DMS153 treated with DMSO at 0.1 percent for 48 hours (cell line): ENCODE measurements around the gene ACTR8.

Source experiments
- DNase-seq: peaks from one replicate; lab custom pipeline; 2025; ENCODE audit not compliant: unreplicated experiment; lab: John Stamatoyannopoulos, UW

The ACTR8 gene

DNA sequence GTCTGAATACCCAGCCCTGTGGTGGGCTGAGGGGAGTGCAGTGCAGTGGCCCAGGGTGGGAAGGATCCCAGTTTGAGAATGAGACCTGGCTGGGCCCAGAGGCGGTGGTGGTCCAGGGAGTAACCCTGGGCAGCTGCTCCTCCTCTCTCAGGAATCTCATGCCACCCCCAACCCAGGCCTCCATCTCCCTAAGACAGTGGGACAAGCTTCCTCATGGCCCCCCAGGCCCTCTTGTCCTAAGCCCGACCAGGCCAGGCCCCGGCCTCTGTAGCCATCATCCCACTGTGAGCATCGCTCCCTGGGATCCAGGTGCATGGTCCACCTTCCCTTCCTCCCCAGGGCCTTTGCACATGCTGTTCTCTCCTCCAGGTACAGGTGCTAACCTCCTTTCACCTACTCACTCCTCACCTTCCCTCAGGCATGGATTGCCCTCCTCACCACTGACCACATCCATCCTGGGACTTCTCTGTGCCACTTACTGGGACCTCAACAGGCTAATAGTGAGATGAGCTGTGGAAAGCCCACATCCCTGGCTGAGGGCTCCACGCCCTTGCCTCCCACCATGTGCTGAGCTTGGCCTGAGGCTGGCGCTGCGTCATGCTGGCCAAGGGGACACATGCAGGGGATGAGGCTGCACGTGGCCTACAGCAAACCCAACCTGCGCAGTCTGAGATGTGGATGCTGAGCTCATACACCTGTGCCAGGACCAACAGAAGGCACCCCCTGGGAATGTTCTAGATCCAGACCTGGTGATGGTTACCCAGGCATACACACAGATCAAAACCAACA is 45.7 kb downstream of the ACTR8 start:
- no peak for DNase-seq

DNA sequence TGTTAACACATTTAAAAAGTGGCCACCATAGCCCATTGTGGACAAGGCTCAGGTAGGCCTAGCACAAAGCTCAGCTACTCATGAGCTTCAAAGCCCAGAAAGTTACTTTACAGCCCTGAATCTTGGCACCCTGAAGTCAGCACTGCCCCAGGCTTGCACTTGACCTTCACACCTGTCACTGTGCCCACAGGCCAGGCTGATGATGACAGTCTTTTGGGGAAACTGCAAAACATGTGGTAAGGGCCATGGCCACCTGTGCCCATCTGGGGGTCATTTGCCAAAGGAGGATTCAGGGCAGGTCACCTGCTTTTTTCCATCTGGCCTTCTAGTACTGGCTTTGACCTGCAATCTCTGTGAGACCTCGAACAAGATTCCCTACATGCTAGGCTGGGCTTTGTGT is 46.7 kb downstream of the ACTR8 start:
- DNase-seq: no peak

DNA sequence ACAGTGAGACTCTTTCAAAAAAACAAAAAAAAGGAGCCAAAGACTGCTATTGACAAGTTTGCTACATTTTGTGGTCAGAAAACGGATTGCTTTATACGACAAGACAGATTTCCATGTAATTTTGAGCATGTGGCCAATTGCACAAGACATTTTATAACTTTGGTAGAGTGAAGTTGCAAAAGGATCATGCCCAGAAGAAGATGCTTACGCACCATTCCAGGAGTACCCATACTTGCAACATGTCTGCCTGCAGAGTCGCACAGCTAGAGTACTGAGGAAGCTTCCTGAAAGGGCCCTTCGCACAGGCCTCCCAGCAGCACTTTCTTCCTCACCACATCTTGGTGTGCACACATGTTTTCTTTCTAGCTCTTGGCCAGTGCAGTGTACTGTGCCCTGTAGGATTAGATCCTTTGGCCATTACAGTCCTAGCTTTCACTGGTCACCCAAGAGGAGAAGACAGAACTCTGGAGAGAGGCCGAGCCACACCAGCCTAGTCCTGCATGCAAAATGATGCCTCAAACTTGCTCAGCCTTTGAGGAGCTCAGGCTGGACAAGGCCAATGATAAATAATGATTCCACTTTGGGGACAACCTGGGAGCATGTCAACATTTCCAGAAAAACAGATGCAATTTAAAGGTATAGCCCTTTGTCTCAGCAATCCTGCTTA is 47.4 kb downstream of the ACTR8 start:
- DNase-seq: no peak

DNA sequence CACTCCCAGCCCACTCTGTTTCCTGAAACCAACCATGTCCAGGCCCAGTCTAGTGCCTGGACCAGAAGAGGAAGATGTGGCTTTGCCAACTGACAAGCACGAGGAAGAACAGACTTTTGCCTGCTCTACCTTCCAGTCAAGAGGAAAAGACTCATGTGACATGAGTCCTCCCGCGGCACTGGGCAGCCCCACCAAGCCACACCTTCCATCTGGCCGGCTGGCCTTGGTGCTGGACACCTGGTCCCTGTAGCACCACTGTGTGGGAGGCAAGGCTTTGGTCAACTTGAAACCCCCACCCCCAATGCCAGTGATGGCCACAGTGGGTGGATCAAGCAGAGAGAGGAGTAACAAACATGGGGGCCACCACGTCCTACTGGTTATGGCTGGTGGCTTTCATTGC is 48.3 kb downstream of the ACTR8 start:
- DNase-seq: no peak

DNA sequence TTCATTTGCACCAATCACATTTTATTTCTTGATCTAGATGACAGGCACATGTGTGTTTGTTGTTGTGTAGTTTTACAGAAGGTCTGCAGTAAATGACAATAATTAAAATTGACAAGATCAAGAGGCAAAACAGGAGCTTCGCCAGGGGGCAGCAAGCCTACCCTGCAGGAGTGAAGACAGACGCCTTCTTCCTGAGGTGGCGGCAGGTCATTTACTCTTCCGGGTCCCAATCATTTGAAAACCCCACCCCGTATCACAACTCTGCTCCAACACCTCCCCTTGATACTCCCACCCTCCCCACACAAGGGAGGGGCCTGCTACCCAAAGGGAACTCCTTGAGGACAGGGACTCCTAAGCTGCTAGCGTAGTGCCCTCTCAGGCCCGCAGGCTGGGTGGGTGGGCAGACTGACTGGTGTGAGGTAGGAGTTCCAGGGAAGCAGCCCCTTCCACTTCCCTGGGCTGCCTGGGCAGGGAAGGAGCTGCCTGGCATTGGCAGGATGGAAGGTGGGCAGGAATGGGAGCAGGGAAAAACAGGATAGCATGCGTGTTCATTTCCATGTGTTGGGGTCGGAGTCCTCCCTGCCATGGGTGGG is 48.8 kb downstream of the ACTR8 start:
- DNase-seq: no peak

DNA sequence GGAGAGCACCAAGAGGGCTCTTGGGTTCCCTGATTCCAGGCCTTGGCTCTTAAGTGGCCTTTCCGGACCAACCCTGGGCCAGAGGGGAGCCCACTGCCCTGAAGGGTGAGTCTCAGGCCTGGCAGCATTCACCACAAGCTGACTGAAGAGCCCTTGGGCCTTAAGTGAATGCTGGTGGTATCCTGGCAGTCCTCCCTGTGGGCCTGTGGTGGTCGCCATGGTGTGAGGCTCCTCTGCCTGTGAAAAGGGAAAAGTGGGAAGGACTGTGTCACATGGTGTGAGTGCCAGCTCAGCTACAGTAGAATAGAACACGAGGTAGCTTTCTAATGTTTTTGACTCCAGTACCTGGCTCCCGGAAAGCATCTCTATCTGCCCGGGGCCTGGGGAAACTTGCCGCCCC is 51.0 kb downstream of the ACTR8 start:
- DNase-seq: no peak

DNA sequence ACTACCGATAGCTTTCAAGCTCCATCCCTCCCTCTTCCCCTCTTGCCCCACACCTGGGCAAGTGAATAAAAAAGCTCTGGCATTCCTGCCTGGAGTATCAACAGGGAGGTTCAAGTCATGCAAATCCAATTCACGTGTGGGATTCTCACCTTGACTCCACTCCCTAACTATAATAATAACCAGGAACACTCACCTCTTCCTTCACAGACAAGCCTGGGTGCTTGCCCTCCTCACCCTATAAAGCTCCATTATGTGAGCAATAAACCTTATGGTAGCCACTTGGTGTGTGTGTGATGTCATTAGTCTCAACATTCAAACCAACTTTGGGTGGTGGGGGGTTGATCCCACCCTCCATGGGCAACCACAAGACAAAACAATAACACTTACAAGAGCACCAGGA is 52.3 kb downstream of the ACTR8 start:
- DNase-seq: no peak

DNA sequence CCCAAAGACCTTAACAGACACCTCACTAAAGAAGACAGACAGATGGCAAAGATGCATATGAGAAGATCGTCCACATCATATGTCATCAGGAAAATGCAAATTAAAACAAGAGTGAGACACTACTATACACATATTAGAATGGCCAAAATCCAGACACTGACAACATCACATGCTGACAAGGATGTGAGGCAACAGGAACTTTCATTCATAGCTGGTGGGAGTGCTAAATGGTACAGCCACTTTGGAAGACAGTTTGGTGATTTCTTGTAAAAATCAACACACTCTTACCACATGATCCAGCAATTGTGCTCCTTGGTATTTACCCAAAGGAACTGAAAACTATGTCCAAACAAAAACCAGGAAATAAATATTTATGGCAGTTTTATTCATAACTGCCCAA is 53.4 kb downstream of the ACTR8 start:
- no peak for DNase-seq

DNA sequence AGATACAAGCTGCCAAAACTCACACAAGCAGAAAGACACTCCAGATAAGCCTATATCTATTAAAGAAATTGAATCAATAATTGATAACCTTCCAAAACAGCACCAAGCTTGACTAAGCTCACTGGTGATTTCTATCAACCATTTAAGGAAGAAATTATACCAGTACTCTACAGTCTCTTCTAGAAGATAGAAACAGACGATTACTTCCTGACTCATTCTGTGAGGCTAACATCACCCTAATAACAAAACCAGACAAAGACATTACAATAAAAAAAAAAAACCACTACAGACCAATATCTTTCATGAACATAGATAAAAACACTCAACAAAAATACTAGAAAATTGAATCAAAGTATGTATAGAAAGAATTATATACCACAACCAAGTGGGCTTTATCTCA is 55.9 kb downstream of the ACTR8 start:
- no peak for DNase-seq

DNA sequence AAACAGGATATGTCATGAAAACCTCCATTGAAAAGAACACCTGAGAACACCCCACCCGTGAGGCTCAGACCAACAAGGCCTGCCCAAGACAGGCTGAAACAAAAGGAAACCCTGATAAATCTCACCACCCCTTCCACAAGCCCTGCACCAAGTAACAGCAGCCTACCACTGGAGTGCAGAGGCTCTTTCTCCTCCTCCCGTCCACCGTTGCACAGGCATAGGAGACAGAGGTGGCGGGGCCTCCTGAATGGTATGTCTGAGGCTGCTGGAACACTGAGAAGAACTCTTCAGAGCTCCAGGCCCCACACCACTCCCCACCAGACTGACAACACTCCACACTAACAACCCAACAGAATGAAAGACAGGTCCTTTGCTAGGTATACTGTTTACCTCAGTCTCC is 57.2 kb downstream of the ACTR8 start:
- no peak for DNase-seq

DNA sequence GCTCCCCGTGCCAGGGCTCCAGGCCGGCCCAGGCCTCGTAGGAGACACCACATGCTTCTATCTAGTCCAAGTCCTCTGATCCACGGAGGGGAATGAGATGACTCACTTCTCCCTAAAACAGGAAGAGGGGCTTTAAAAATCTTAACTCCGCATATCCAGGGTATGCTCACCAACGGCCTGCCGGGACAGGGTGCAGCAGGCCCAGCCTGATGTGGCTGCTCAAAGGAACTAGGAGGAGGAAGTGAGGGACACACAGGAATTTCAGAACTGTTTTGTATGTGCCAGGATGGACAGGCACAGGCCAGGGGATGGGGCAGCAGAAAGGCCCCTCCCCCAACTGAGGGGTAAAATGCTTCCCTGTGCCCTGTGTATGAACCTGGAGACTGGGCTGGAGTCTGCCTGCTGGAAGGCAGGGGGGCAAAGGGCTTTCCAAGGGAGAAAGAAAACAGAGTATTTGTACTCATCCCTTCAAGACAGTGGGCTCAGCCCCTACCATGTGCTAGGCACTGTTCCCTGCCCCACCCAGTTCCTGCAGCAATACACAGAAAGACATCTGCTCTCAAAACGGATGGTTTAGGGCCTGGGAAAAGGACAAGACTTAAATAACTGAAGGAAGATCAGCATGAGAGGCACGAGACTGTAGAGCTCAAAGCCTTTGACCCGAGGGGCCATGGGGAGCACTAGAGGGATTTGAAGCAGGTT is 57.8 kb downstream of the ACTR8 start:
- no peak for DNase-seq

DNA sequence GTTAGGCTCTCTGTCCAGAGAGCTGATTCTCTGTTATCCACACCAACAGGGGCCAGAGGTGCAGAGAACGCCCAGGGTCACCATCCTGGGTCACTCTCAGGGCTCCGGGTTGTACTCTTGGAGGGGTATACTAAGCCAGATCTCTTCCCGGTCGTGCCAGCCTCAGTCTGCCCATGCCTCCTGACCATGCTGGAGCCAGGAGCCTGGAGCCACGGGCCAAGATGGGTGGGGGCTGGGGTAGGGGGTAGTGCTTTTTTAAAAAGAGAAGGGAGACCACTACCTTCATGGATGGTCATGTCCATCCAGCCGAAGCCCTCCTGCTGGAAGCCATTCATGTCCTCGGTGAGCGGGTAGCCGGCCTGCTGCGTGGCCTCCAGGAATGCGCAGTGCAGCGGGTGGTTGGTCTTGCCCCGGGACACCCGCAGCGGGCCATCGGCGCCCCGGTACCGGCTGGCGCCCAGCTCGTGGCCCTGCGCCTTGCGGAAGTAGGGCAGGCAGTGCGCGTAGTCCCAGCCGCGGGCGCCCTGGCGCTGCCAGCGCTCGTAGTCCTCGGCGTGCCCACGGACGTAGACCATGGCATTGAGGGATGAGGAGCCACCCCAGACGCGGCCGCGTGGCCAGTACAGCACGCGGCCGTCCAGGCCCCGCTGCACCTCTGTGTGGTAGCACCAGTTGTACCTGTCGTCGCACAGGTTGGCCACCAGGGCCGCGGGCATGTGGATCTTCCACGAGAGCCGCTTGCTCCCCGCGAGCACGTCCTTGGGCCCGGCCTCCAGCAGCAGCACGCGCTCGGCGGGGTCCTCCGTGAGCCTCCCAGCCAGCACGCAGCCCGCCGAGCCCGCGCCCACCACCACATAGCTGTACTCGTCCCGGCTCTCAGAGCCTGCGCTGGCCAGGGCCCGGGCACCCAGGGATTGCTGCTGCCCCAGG is 58.7 kb downstream of the ACTR8 start:
- no peak for DNase-seq

DNA sequence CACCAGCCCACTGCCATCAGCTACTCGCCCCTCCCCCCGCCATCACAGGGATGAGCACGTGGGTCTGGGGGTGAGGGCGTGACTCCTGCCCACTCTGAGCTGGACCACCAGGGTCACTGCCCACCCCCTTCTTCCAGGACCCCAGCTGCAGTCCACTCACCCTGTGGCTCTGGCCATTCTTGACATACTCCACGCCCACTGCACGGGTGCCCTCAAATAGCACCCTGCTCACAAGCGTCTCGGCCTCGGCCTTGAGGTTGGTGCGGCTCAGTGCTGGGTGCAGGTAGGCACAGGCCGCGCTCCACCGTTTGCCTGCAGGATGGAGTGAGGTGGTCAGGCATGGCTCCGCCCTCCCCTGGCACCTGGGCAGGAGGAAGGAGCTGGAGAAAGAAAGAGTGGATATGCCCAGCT is 59.6 kb downstream of the ACTR8 start:
- no peak for DNase-seq

DNA sequence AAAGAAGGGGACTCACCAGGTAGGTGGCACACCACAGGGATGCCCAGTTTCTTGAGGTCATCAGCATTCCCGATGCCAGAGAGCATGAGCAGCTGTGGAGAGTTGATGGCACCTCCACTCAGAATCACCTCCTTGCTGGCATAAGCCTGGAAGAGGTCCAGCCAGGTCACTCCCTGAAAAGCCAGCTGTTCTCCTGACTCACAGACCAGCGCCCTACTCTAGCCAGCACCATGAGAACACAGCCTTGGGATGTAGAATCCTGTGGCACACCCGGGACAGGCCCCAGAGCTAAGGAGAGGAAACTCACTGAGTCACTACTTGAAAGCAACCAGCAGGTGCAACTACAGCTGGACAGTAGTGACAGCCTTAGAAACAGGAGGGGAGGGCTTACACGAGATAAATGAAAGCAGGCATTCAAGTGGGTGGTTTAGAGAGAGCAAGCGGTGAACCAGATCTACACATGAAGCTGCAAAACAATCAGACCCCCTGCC is 60.3 kb downstream of the ACTR8 start:
- DNase-seq: no peak

DNA sequence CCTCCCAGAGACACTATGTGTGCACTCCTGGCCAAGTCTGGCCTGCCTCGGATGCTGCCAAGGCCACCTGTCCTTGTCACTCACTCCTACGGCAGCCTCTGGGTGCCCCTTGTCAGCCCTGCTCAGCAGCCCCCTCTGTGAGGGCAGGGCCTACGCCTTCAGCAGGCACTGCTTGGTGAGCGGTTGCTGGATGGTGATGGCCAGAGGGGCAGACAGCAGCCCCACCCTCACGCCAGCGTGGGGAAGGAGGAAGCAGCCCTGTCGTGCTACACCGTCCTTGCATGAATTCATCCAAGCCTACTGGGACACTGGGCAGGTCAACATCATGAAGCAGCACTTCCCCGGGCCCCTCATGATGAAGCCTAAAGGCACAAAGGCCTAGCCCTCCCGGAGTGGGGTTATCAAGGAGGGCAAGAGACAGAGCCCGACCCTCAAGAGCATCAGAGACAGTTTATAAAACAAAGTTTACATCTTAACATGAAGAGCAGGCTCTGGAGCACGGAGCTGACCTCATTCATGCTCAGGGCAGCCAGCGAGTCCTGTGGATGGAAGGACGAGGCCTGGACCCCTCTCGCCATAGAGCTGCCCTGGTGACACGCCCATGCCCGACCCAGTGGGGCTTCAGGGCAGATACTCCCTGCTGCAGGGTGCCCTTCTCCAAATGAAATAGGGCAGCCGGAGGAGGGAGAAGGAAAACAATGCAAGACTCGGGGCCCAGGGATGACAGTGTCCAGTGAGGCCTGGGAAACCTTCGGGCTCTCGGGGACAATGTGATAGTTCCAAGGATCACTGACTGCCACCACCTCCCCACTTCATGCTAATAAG is 61.0 kb downstream of the ACTR8 start:
- no peak for DNase-seq

DNA sequence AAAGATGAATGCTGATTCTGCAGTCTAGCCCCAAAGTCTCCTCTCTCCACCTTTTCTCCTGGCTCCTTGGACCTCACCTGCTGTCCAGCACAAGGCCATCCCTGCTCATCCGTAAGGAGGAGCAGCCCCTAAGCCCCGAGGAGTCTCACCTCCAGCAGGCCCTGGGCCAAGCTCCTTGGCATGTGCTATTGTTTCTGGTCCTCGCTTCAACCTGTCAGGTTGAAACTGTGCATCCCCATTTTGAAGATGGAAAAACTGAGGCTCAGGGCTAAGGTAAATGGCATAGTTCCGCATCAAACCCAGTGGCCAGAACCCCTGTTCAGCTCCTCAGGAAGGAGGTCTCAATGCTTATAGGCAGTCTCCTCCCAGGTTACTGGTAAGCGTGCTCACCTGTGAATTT is 61.9 kb downstream of the ACTR8 start:
- DNase-seq: no peak

DNA sequence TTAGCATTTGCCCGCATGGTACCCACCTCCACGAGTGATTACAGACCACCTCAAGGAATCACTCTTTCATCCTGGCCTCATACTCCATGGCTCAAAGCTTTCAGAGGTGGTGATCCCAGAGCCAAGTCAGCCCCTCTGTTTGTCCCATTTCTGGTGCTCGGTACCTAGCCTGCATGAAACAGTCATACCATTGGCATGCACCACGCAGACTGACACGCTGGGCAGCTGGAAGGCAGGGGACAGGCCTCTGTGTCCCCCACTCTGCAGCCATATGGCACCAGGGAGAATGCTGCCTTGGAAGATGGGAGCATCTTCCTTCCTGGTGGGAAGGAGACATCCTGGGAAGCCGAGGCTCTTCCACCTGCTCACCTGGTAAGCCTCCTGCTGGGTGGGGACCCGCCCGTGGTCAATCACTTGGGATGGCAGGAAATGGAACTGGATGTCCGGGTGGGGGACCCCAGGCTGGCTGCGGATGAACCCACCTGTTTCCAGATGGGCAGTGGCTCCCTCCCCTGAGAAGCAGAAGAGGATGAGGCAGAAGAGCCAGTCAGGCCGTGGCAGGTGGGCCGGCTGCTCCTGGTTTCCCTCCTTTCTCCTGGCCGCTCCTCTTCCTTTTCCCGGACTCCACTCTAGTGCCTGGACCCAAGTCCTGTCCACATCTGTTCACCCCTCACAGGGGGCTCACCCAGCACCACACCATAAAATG is 62.6 kb downstream of the ACTR8 start:
- DNase-seq: no peak

DNA sequence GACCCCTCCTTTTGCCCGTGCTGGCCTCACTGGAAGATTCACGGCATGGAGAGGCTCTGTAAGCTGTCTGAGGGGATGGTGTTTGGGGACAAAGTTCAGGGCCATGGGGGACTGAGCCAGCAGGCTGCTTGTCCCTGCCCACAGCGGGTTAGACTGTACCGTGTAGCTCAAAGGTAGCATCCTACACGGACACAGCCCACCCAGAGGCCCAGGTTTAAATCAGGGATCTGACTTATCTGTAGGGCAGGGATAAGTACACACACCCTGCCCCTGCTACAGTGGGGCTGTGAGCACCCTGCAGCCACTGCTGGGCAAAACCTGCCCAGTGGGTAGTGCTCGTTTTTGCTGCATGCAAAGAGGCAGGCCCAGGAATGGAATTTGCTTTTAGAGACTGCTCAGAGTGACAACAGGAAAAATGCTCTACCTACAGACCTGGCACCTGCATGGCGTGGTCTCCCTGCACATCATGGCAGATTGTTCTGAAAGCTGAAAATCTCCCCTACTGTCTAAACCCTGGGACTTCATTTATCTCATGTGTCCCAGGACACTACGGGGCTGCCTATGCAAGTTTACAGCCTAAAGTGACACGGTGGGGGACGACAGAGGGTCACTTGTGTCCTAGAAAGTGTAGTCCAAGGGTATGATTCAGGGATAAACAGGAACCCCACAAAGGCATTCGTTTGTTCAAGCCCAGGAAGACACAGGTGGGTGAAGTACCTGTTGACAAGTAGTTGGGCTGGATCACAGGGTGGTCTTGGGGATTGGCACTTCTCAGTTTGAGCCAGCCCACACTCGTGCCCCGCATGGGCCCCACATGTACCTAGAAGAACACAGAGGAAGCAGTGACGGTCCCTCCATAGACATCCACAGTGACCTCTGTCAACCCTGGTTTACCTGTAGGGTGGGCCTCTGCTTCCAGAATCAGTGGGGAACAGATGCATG is 63.5 kb downstream of the ACTR8 start:
- DNase-seq: no peak
